Left forelimb (tissue), 1 donor: Measurements from ENCODE around the gene RAPGEF1.
"Not testable (repeated sequence)": the region's sequence is repeated elsewhere in the genome, so short reads cannot be mapped to it uniquely, and the experiment has no call there.

Experiments
- DNase-seq: peaks from one replicate; pipeline ENCODE4 v3.0.0-alpha.2; 2018; ENCODE audit warnings: low spot score

Gene RAPGEF1

GRCh38 chr9:131731237-131731636, 8.6 kb downstream of the RAPGEF1 start:
- no peak for DNase-seq

GRCh38 chr9:131728961-131729360, 10.9 kb downstream of the RAPGEF1 start:
- DNase-seq = no peak

GRCh38 chr9:131728546-131728910, 11.3 kb downstream of the RAPGEF1 start:
- DNase-seq = no peak

GRCh38 chr9:131727795-131728545, 11.9 kb downstream of the RAPGEF1 start:
- no peak for DNase-seq

GRCh38 chr9:131727184-131727759, 12.6 kb downstream of the RAPGEF1 start:
- no peak for DNase-seq

GRCh38 chr9:131724683-131725082, 15.2 kb downstream of the RAPGEF1 start:
- DNase-seq = no peak

GRCh38 chr9:131723632-131724031, 16.2 kb downstream of the RAPGEF1 start:
- no peak for DNase-seq

- no peak for DNase-seq
Observed at GRCh38 chr9:131722255-131722654, 17.6 kb downstream of the RAPGEF1 start.

GRCh38 chr9:131721076-131721475, 18.8 kb downstream of the RAPGEF1 start:
- no peak for DNase-seq

GRCh38 chr9:131720330-131720729, 19.5 kb downstream of the RAPGEF1 start:
- DNase-seq = no peak

GRCh38 chr9:131719262-131719908, 20.5 kb downstream of the RAPGEF1 start:
- no peak for DNase-seq

- no peak for DNase-seq
Observed at GRCh38 chr9:131717719-131718460, 22.0 kb downstream of the RAPGEF1 start.

GRCh38 chr9:131715906-131716305, 24.0 kb downstream of the RAPGEF1 start:
- DNase-seq = no peak

- no peak for DNase-seq
Observed at GRCh38 chr9:131714821-131715220, 25.1 kb downstream of the RAPGEF1 start.

GRCh38 chr9:131714161-131714646, 25.7 kb downstream of the RAPGEF1 start:
- no peak for DNase-seq

- no peak for DNase-seq
Observed at GRCh38 chr9:131713016-131713415, 26.9 kb downstream of the RAPGEF1 start.

- no peak for DNase-seq
Observed at GRCh38 chr9:131712151-131712716, 27.6 kb downstream of the RAPGEF1 start.

GRCh38 chr9:131709771-131710431, 30.0 kb downstream of the RAPGEF1 start:
- no peak for DNase-seq

- DNase-seq = not testable (repeated sequence)
Observed at GRCh38 chr9:131709010-131709770, 30.7 kb downstream of the RAPGEF1 start.

- DNase-seq = no peak
Observed at GRCh38 chr9:131708226-131709002, 31.5 kb downstream of the RAPGEF1 start.
